ENCODE results near the gene CA9.

The CA9 gene

DNA sequence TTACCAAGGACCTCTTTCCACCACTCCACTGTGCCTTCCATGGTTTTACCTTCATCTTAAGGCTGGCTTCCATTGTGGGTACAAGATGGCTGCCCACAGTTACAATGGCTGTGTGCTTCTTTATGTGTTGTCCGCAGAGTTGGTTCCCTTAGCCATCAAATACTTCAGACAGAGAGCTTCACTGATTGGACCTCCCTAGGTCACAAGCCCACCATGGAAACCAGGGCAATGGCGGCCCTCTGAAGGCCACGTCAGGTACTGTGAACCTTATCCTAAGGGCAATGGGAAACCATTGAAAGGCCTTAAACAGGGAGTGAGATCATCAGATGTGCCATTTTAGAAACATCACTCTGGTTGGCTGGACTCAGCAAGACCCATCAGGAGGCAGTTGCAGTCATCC lies 5.8 kb upstream of the CA9 start:
- H3F3A ChIP-seq (ENCODE audit: low read depth), result 0 out of 2 replicates have a peak, but pooled peaks cover 10% of the 10 kb centered on the region
- H3K9me2 ChIP-seq (replicated peaks; ENCODE audit: low read depth, low read length), result no peaks in the 10 kb centered on the region
- H3K4me1 ChIP-seq (ENCODE audit: insufficient read depth, low read length, poor library complexity, severe bottlenecking), result peaks cover 23% of the 10 kb centered on the region
- no peak overlapping the region for H3K4me3 ChIP-seq (ENCODE audit: low read length, poor library complexity, severe bottlenecking)
- H3K36me3 ChIP-seq (ENCODE audit: insufficient read depth, low read length), result no peaks in the 10 kb centered on the region
- no peaks in the 10 kb centered on the region for H3K27me3 ChIP-seq (ENCODE audit: insufficient read depth, low read length, poor library complexity, severe bottlenecking)
- H3K9ac ChIP-seq (ENCODE audit: low read depth, low read length, poor library complexity, severe bottlenecking), result no peak overlapping the region
- H3K4me2 ChIP-seq (ENCODE audit: low read depth, low read length, poor library complexity, severe bottlenecking), result no peak overlapping the region
- peaks cover 25% of the 10 kb centered on the region for H3K79me2 ChIP-seq (ENCODE audit: insufficient read depth, low read length)
- no peaks in the 10 kb centered on the region for H3K9me3 ChIP-seq (ENCODE audit: insufficient read depth, low read depth, low read length)
- no peak for TF ChIP-seq EZH2phosphoT487 (IDR thresholded peaks at IDR 0.05; ENCODE audit: borderline replicate concordance)
- TF ChIP-seq, protein P1, sequence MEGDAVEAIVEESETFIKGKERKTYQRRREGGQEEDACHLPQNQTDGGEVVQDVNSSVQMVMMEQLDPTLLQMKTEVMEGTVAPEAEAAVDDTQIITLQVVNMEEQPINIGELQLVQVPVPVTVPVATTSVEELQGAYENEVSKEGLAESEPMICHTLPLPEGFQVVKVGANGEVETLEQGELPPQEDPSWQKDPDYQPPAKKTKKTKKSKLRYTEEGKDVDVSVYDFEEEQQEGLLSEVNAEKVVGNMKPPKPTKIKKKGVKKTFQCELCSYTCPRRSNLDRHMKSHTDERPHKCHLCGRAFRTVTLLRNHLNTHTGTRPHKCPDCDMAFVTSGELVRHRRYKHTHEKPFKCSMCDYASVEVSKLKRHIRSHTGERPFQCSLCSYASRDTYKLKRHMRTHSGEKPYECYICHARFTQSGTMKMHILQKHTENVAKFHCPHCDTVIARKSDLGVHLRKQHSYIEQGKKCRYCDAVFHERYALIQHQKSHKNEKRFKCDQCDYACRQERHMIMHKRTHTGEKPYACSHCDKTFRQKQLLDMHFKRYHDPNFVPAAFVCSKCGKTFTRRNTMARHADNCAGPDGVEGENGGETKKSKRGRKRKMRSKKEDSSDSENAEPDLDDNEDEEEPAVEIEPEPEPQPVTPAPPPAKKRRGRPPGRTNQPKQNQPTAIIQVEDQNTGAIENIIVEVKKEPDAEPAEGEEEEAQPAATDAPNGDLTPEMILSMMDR (conservative IDR thresholded peaks at IDR 0.05; ENCODE audit: low read length), result no peak
- no peaks in the 10 kb centered on the region for H4K20me1 ChIP-seq (ENCODE audit: insufficient read depth, low read length, poor library complexity, severe bottlenecking)
- no peak overlapping the region for H2AFZ ChIP-seq (ENCODE audit: low read length)

DNA sequence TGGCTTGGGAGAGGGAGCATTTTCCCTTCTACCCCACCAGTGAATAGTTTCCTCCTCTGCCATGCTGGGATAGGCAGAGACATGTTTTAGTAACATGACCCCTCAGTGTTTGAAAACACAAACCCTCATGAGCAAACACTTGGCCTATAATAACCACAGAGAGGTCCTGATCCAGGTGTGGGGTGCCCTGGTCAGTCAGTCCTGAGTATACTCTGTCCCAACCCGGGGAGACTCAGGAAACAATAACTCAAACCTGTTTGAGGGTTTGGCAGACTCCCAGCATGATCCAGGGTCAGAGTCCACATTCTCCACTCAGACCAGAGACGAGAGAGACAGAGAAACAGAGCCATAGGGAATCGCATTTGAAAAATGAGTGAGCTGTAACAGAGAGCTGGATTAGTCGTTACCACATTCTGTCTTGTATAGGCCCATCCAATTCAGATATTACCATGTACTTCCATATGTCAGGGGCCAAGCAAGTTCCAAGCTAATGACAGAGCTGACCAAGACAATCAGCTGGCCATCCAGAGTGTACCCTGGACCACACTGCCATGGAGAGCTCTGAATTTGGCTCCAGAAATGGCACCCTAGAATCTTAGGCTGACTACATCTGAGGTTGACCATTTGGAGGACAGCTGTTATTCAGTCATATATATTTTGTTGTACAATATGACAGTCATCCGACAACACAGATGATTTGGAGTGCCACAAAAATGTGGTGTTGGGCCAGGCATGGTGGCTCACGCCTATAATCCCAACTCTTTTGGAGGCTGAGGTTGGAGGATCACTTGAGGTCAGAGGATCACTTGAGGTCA lies 4.2 kb upstream of the CA9 start:
- Histone ChIP-seq H3K4me1 (ENCODE audit: insufficient read depth, low read length, poor library complexity, severe bottlenecking) (peaks cover 7% of the 10 kb centered on the region), H3K4me2 (ENCODE audit: low read depth, low read length, poor library complexity, severe bottlenecking) (no peak overlapping the region), H3K4me3 (ENCODE audit: low read length, poor library complexity, severe bottlenecking) (no peak overlapping the region), H3K9ac (ENCODE audit: low read depth, low read length, poor library complexity, severe bottlenecking) (no peak overlapping the region), H2AFZ (ENCODE audit: low read length) (no peak overlapping the region), H3K79me2 (ENCODE audit: insufficient read depth, low read length) (peaks cover 9% of the 10 kb centered on the region), H3K36me3 (ENCODE audit: insufficient read depth, low read length) (no peaks in the 10 kb centered on the region), H3K27me3 (ENCODE audit: insufficient read depth, low read length, poor library complexity, severe bottlenecking) (no peaks in the 10 kb centered on the region), H3F3A (ENCODE audit: low read depth) (0 out of 2 replicates have a peak, but pooled peaks cover 1% of the 10 kb centered on the region), H3K9me2 (replicated peaks; ENCODE audit: low read depth, low read length) (no peaks in the 10 kb centered on the region), H4K20me1 (ENCODE audit: insufficient read depth, low read length, poor library complexity, severe bottlenecking) (no peaks in the 10 kb centered on the region), H3K9me3 (ENCODE audit: insufficient read depth, low read depth, low read length) (no peaks in the 10 kb centered on the region)
- no peak for TF ChIP-seq EZH2phosphoT487 (IDR thresholded peaks at IDR 0.05; ENCODE audit: borderline replicate concordance)
- TF ChIP-seq, protein P1 (conservative IDR thresholded peaks at IDR 0.05; ENCODE audit: low read length), result no peak

DNA sequence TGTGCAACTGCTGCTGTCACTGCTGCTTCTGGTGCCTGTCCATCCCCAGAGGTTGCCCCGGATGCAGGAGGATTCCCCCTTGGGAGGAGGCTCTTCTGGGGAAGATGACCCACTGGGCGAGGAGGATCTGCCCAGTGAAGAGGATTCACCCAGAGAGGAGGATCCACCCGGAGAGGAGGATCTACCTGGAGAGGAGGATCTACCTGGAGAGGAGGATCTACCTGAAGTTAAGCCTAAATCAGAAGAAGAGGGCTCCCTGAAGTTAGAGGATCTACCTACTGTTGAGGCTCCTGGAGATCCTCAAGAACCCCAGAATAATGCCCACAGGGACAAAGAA lies 265 bp downstream of the CA9 start:
- no peaks in the 10 kb centered on the region for H3K79me2 ChIP-seq (ENCODE audit: insufficient read depth, low read length)

More for the DNA sequence above, 265 bp downstream of the CA9 start:
- H2AFZ ChIP-seq (ENCODE audit: low read length), result no peak overlapping the region
- no peak overlapping the region for H3K9ac ChIP-seq (ENCODE audit: low read depth, low read length, poor library complexity, severe bottlenecking)
- TF ChIP-seq, protein P1 (conservative IDR thresholded peaks at IDR 0.05; ENCODE audit: low read length), result no peak
- no peak for TF ChIP-seq EZH2phosphoT487 (IDR thresholded peaks at IDR 0.05; ENCODE audit: borderline replicate concordance)
- no peaks in the 10 kb centered on the region for H3F3A ChIP-seq (ENCODE audit: low read depth)
- H3K36me3 ChIP-seq (ENCODE audit: insufficient read depth, low read length), result no peaks in the 10 kb centered on the region
- H3K9me3 ChIP-seq (ENCODE audit: insufficient read depth, low read depth, low read length), result no peaks in the 10 kb centered on the region
- H3K4me2 ChIP-seq (ENCODE audit: low read depth, low read length, poor library complexity, severe bottlenecking), result no peak overlapping the region
- H4K20me1 ChIP-seq (ENCODE audit: insufficient read depth, low read length, poor library complexity, severe bottlenecking), result no peaks in the 10 kb centered on the region
- no peak overlapping the region for H3K4me3 ChIP-seq (ENCODE audit: low read length, poor library complexity, severe bottlenecking)
- H3K27me3 ChIP-seq (ENCODE audit: insufficient read depth, low read length, poor library complexity, severe bottlenecking), result no peaks in the 10 kb centered on the region
- no peaks in the 10 kb centered on the region for H3K4me1 ChIP-seq (ENCODE audit: insufficient read depth, low read length, poor library complexity, severe bottlenecking)
- H3K9me2 ChIP-seq (replicated peaks; ENCODE audit: low read depth, low read length), result no peaks in the 10 kb centered on the region
